Measurements from ENCODE around the gene PIGM. TPM values are rescaled to one million over a fixed set of nuclear protein-coding genes. Genes with fewer than 3 reads are reported as not detected.

The PIGM gene
- total RNA-seq, 1 experiment from 2014 or later: 4.6 TPM

- BruUV-seq (replicated peaks): no TSS peak
- Histone ChIP-seq H3K36me3 (ENCODE audit: insufficient read depth, low read length, poor library complexity, severe bottlenecking) (no peaks in the 10 kb centered on the region), H3K9me3 (ENCODE audit: low read depth, low read length, poor library complexity, severe bottlenecking) (no peaks in the 10 kb centered on the region), H3K27ac (ENCODE audit: low read depth, low read length, poor library complexity, severe bottlenecking) (no peak overlapping the region), H3K4me1 (ENCODE audit: insufficient read depth, low read length, poor library complexity, severe bottlenecking) (no peaks in the 10 kb centered on the region), H3K27me3 (replicated peaks; ENCODE audit: insufficient read depth, low read depth, low read length, poor library complexity) (peaks cover 32% of the 10 kb centered on the region), H3K4me3 (ENCODE audit: low read depth, low read length, poor library complexity, severe bottlenecking) (no peak overlapping the region)
- TF ChIP-seq, protein P1, sequence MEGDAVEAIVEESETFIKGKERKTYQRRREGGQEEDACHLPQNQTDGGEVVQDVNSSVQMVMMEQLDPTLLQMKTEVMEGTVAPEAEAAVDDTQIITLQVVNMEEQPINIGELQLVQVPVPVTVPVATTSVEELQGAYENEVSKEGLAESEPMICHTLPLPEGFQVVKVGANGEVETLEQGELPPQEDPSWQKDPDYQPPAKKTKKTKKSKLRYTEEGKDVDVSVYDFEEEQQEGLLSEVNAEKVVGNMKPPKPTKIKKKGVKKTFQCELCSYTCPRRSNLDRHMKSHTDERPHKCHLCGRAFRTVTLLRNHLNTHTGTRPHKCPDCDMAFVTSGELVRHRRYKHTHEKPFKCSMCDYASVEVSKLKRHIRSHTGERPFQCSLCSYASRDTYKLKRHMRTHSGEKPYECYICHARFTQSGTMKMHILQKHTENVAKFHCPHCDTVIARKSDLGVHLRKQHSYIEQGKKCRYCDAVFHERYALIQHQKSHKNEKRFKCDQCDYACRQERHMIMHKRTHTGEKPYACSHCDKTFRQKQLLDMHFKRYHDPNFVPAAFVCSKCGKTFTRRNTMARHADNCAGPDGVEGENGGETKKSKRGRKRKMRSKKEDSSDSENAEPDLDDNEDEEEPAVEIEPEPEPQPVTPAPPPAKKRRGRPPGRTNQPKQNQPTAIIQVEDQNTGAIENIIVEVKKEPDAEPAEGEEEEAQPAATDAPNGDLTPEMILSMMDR (conservative IDR thresholded peaks at IDR 0.05; ENCODE audit: low read depth, low read length): no peak
- TF ChIP-seq EZH2 (IDR thresholded peaks at IDR 0.05; ENCODE audit: borderline replicate concordance, low read depth, low read length, poor library complexity, severe bottlenecking): no peak
- intact Hi-C loops (cut with micrococcal nuclease; ENCODE audit: unreplicated experiment): loop anchor here (10.0 kb wide), 1 partner anchor 787 kb away; no protein-coding TSS in a partner anchor
- ChIA-PET POLR2A (ENCODE audit: low non-redundant PET) (interaction anchor here (0.6 kb wide), 1 partner anchor 30 kb away, joined by 4 read pairs; no protein-coding TSS in a partner anchor), CTCF (no interaction called here)
- DNase-seq (ENCODE audit: low spot score): no peak
Observed at GRCh38 chr1:160001440-160001839, 30.4 kb downstream of the PIGM start.

DNA sequence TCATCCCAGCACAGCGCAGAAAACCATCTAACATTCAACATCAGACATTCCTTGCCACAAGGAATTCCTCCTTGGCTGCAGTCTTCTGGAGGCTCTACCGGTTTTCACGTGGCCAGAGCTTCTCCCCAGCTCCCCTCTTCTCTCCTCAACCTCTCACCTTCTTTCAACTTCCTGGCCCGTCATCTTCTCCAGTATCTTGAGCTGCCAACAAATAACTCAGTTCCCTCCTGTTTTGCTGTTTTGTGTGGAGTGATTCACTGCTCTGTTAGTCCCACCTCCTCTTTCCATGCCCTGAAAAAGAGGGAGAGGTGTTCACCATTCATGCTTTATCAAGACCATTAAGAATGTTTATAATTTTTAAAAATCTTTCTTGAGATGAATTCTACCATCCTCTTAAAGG lies 32.6 kb downstream of the PIGM start:
- H3K27ac ChIP-seq (ENCODE audit: low read depth, low read length, poor library complexity, severe bottlenecking): no peak overlapping the region
- intact Hi-C loops (cut with micrococcal nuclease; ENCODE audit: unreplicated experiment): no loop called here
- ChIA-PET CTCF (no interaction called here), POLR2A (ENCODE audit: low non-redundant PET) (no interaction called here)
- no peaks in the 10 kb centered on the region for H3K36me3 ChIP-seq (ENCODE audit: insufficient read depth, low read length, poor library complexity, severe bottlenecking)
- no peaks in the 10 kb centered on the region for H3K4me1 ChIP-seq (ENCODE audit: insufficient read depth, low read length, poor library complexity, severe bottlenecking)
- no peak for DNase-seq (ENCODE audit: low spot score)
- BruUV-seq (replicated peaks): no TSS peak
- no peak for TF ChIP-seq EZH2 (IDR thresholded peaks at IDR 0.05; ENCODE audit: borderline replicate concordance, low read depth, low read length, poor library complexity, severe bottlenecking)
- TF ChIP-seq, protein P1 (conservative IDR thresholded peaks at IDR 0.05; ENCODE audit: low read depth, low read length): no peak
- no peak overlapping the region for H3K4me3 ChIP-seq (ENCODE audit: low read depth, low read length, poor library complexity, severe bottlenecking)
- H3K27me3 ChIP-seq (replicated peaks; ENCODE audit: insufficient read depth, low read depth, low read length, poor library complexity): peaks cover 32% of the 10 kb centered on the region
- no peaks in the 10 kb centered on the region for H3K9me3 ChIP-seq (ENCODE audit: low read depth, low read length, poor library complexity, severe bottlenecking)

- TF ChIP-seq, protein P1 (conservative IDR thresholded peaks at IDR 0.05; ENCODE audit: low read depth, low read length): no peak
- TF ChIP-seq EZH2 (IDR thresholded peaks at IDR 0.05; ENCODE audit: borderline replicate concordance, low read depth, low read length, poor library complexity, severe bottlenecking): no peak
- ChIA-PET POLR2A (ENCODE audit: low non-redundant PET) (no interaction called here), CTCF (no interaction called here)
- intact Hi-C loops (cut with micrococcal nuclease; ENCODE audit: unreplicated experiment): no loop called here
- H3K27ac ChIP-seq (ENCODE audit: low read depth, low read length, poor library complexity, severe bottlenecking): no peak overlapping the region
- BruUV-seq (replicated peaks): no TSS peak
- no peak for DNase-seq (ENCODE audit: low spot score)
- no peaks in the 10 kb centered on the region for H3K36me3 ChIP-seq (ENCODE audit: insufficient read depth, low read length, poor library complexity, severe bottlenecking)
- H3K9me3 ChIP-seq (ENCODE audit: low read depth, low read length, poor library complexity, severe bottlenecking): no peaks in the 10 kb centered on the region
- H3K27me3 ChIP-seq (replicated peaks; ENCODE audit: insufficient read depth, low read depth, low read length, poor library complexity): peaks cover 32% of the 10 kb centered on the region
- no peaks in the 10 kb centered on the region for H3K4me1 ChIP-seq (ENCODE audit: insufficient read depth, low read length, poor library complexity, severe bottlenecking)
- H3K4me3 ChIP-seq (ENCODE audit: low read depth, low read length, poor library complexity, severe bottlenecking): no peak overlapping the region
Observed at GRCh38 chr1:159996653-159997052, 35.1 kb downstream of the PIGM start.

All from A673 (cell line).